GM21526 (cell line): ENCODE measurements around the gene ZNF805.
"Not testable (repeated sequence)": the region's sequence is repeated elsewhere in the genome, so short reads cannot be mapped to it uniquely, and the experiment has no call there.

ENCODE experiments used
- ATAC-seq: cut with Tn5 transposase; IDR thresholded peaks from one replicate; pipeline ENCODE4 v1.9.1; 2021; ENCODE audit warnings: moderate library complexity; ENCODE audit not compliant: unreplicated experiment, low FRiP score

ZNF805 gene

GRCh38 chr19:57240311-57241090 is at the start of gene ZNF805:
Gene ZNF805 (plus strand): TSS chr19:57240632. CDS start chr19:57240892, 260 bp downstream.
- peak; percentile 83 for ATAC-seq

- ATAC-seq: peak; percentile 80
Measured at GRCh38 chr19:57191141-57192076, 49.0 kb upstream of the ZNF805 start, which contains the start of gene ZNF264. Gene ZNF264 (plus strand): TSS chr19:57191500. CDS start chr19:57191914, 414 bp downstream.

- ATAC-seq: no peak
Measured at GRCh38 chr19:57192077-57192420, 48.4 kb upstream of the ZNF805 start.

- ATAC-seq: no peak
Measured at GRCh38 chr19:57192993-57193392, 47.4 kb upstream of the ZNF805 start.

- ATAC-seq: not testable (repeated sequence)
Measured at GRCh38 chr19:57197874-57198273, 42.6 kb upstream of the ZNF805 start.

- no peak for ATAC-seq
Measured at GRCh38 chr19:57202160-57202559, 38.3 kb upstream of the ZNF805 start.

GRCh38 chr19:57210381-57210780 is 30.1 kb upstream of the ZNF805 start:
- no peak for ATAC-seq

GRCh38 chr19:57212109-57212508 is 28.3 kb upstream of the ZNF805 start:
- no peak for ATAC-seq

- no peak for ATAC-seq
Measured at GRCh38 chr19:57227502-57227901, 12.9 kb upstream of the ZNF805 start.

GRCh38 chr19:57231686-57232085 is 8.7 kb upstream of the ZNF805 start:
- no peak for ATAC-seq

- ATAC-seq: no peak
Measured at GRCh38 chr19:57233207-57233606, 7.2 kb upstream of the ZNF805 start.

GRCh38 chr19:57239982-57240310 is 486 bp upstream of the ZNF805 start:
- no peak for ATAC-seq

GRCh38 chr19:57241176-57241575 is 744 bp downstream of the ZNF805 start:
- no peak for ATAC-seq

- no peak for ATAC-seq
Measured at GRCh38 chr19:57242821-57243220, 2.4 kb downstream of the ZNF805 start.

- no peak for ATAC-seq
Measured at GRCh38 chr19:57244513-57244912, 4.1 kb downstream of the ZNF805 start.

GRCh38 chr19:57245066-57245465 is 4.6 kb downstream of the ZNF805 start:
- ATAC-seq: no peak

- ATAC-seq: no peak
Measured at GRCh38 chr19:57245959-57246358, 5.5 kb downstream of the ZNF805 start.

GRCh38 chr19:57248646-57249045 is 8.2 kb downstream of the ZNF805 start:
- no peak for ATAC-seq

GRCh38 chr19:57249329-57249728 is 8.9 kb downstream of the ZNF805 start:
- ATAC-seq: no peak

GRCh38 chr19:57253767-57254166 is 13.3 kb downstream of the ZNF805 start:
- ATAC-seq: not testable (repeated sequence)

GRCh38 chr19:57262044-57262443 is 21.6 kb downstream of the ZNF805 start:
- ATAC-seq: no peak
